Measurements from ENCODE around the gene EIPR1.
A peak's percentile ranks its signal among the peaks of the same experiment; 100 is the strongest.
"Not testable (repeated sequence)": the region's sequence is repeated elsewhere in the genome, so short reads cannot be mapped to it uniquely, and the experiment has no call there.

Gene EIPR1

GRCh38 chr2:3214806-3215404 lies 162.7 kb downstream of the EIPR1 start:
- DNase-seq (ENCODE audit: low spot score), result no peak

GRCh38 chr2:3214065-3214464 lies 163.6 kb downstream of the EIPR1 start:
- no peak for DNase-seq (ENCODE audit: low spot score)

- DNase-seq (ENCODE audit: low spot score), result no peak
These were observed 164.6 kb downstream of the EIPR1 start for GRCh38 chr2:3212984-3213383.

- DNase-seq (ENCODE audit: low spot score), result no peak
These were observed 165.6 kb downstream of the EIPR1 start for GRCh38 chr2:3212061-3212362.

GRCh38 chr2:3211256-3212060 lies 166.2 kb downstream of the EIPR1 start:
- DNase-seq (ENCODE audit: low spot score), result no peak

- DNase-seq (ENCODE audit: low spot score), result no peak
These were observed 167.4 kb downstream of the EIPR1 start for GRCh38 chr2:3210257-3210656.

- DNase-seq (ENCODE audit: low spot score), result no peak
These were observed 168.4 kb downstream of the EIPR1 start for GRCh38 chr2:3209258-3209657.

GRCh38 chr2:3208591-3208990 lies 169.0 kb downstream of the EIPR1 start:
- DNase-seq (ENCODE audit: low spot score), result no peak

- no peak for DNase-seq (ENCODE audit: low spot score)
These were observed 169.4 kb downstream of the EIPR1 start for GRCh38 chr2:3208179-3208578.

GRCh38 chr2:3207091-3207491 lies 170.5 kb downstream of the EIPR1 start:
- DNase-seq (ENCODE audit: low spot score), result no peak

GRCh38 chr2:3205845-3206244 lies 171.8 kb downstream of the EIPR1 start:
- no peak for DNase-seq (ENCODE audit: low spot score)

GRCh38 chr2:3204031-3204821 lies 173.4 kb downstream of the EIPR1 start:
- no peak for DNase-seq (ENCODE audit: low spot score)

- DNase-seq (ENCODE audit: low spot score), result no peak
These were observed 174.1 kb downstream of the EIPR1 start for GRCh38 chr2:3203497-3204019.

- no peak for DNase-seq (ENCODE audit: low spot score)
These were observed 174.7 kb downstream of the EIPR1 start for GRCh38 chr2:3202926-3203325.

GRCh38 chr2:3201281-3201680 lies 176.3 kb downstream of the EIPR1 start:
- DNase-seq (ENCODE audit: low spot score), result no peak

GRCh38 chr2:3200420-3200939 lies 177.1 kb downstream of the EIPR1 start:
- no peak for DNase-seq (ENCODE audit: low spot score)

- no peak for DNase-seq (ENCODE audit: low spot score)
These were observed 177.8 kb downstream of the EIPR1 start for GRCh38 chr2:3199627-3200345.

GRCh38 chr2:3198671-3199192 lies 178.9 kb downstream of the EIPR1 start:
- DNase-seq (ENCODE audit: low spot score), result not testable (repeated sequence)

- peak; percentile 40 for DNase-seq (ENCODE audit: low spot score)
These were observed 179.5 kb downstream of the EIPR1 start for GRCh38 chr2:3198119-3198518.

- no peak for DNase-seq (ENCODE audit: low spot score)
These were observed 180.3 kb downstream of the EIPR1 start for GRCh38 chr2:3197308-3197707.

- no peak for DNase-seq (ENCODE audit: low spot score)
These were observed 180.9 kb downstream of the EIPR1 start for GRCh38 chr2:3196716-3197115.

Data from SK-N-DZ (cell line).